Activated CD8-positive, alpha-beta T cell treated with anti-CD3 and anti-CD28 coated beads for 36 hours (primary cell): ENCODE results near the gene RPL9. TPM values are rescaled to one million over a fixed set of nuclear protein-coding genes. Genes with fewer than 3 reads are reported as not detected.
"Not testable (repeated sequence)": the region's sequence is repeated elsewhere in the genome, so short reads cannot be mapped to it uniquely, and the experiment has no call there.

Experiments used
- ATAC-seq: fragments of 200-7000 bp; cut with Tn5 transposase; one replicate; pipeline ENCODE4 v1.10.0; 2021; ENCODE audit warnings: mild to moderate bottlenecking, moderate library complexity
- CTCF ChIA-PET: fragments of 350-600 bp; sonication (Branson Sonifier 250); formaldehyde crosslinking; loops from one replicate; lab custom pipeline; 2021; ENCODE audit warnings: antibody characterized with exemption; lab: Charles Lee
- POLR2A ChIA-PET: fragments of 350-600 bp; sonication (Branson Sonifier 250); formaldehyde crosslinking; loops from one replicate; lab custom pipeline; 2021; ENCODE audit warnings: antibody characterized with exemption; lab: Charles Lee
- DNase-seq: peaks from one replicate; pipeline ENCODE4 v3.0.0-alpha.2; 2020
- H3K27ac Mint-ChIP-seq: one replicate; pipeline ENCODE4 v1.8.0; 2021; ENCODE audit warnings: mild to moderate bottlenecking, mixed read lengths
- H3K27me3 Mint-ChIP-seq: one replicate; pipeline ENCODE4 v1.8.0; 2021; ENCODE audit warnings: mixed read lengths
- H3K36me3 Mint-ChIP-seq: one replicate; pipeline ENCODE4 v1.8.0; 2021; ENCODE audit warnings: low read depth, mixed read lengths
- H3K4me1 Mint-ChIP-seq: one replicate; pipeline ENCODE4 v1.8.0; 2021; ENCODE audit warnings: low read depth, mixed read lengths
- H3K4me3 Mint-ChIP-seq: one replicate; pipeline ENCODE4 v1.8.0; 2021; ENCODE audit warnings: mild to moderate bottlenecking, moderate library complexity, mixed read lengths
- H3K9me3 Mint-ChIP-seq: one replicate; pipeline ENCODE4 v1.8.0; 2021; ENCODE audit warnings: mixed read lengths
- CTCF ChIP-seq: fragments of 200-600 bp; IDR thresholded peaks from one replicate; pipeline ENCODE4 v1.8.0; 2022; ENCODE audit warnings: antibody characterized with exemption, mild to moderate bottlenecking
- intact Hi-C: fragments of 100-400 bp; cut with micrococcal nuclease; formaldehyde crosslinking; loops from one replicate; pipeline ENCODE4 v1.10.0; 2022
- total RNA-seq, 2 experiments: library from RNA; stranded (reverse); gene quantifications; one replicate each; pipeline ENCODE4 v1.2.3, GENCODE V29; 2021

Gene RPL9
- total RNA-seq: 1,000 to 10,000 TPM; 2,605 to 2,684 TPM

GRCh38 chr4:39458505-39459300 lies at the start of gene RPL9, which contains the start of gene LIAS:
Gene RPL9 (minus strand): TSS chr4:39458922. CDS start chr4:39458439, 483 bp downstream.
Gene LIAS (plus strand): TSS chr4:39459056. CDS start chr4:39459118, 62 bp downstream.
- Mint-ChIP-seq H3K9me3 (no peaks in the 10 kb centered on the region), H3K4me3 (peak within 1 kb of the TSS; percentile 98), H3K27ac (peak within 1 kb of the TSS; percentile 100), H3K27me3 (no peaks in the 10 kb centered on the region), H3K4me1 (peaks cover 45% of the 10 kb centered on the region), H3K36me3 (peaks cover 73% of the 10 kb centered on the region)
- TF ChIP-seq CTCF: no peak
- DNase-seq (peak; percentile 96), ATAC-seq (peak; percentile 86)
- intact Hi-C loops: no loop called here
- CTCF ChIA-PET: interaction anchor here (0.5 to 4.3 kb wide), 4 partner anchors 10 to 468 kb away, joined by 3 to 31 read pairs (median 4); no protein-coding TSS in a partner anchor
- POLR2A ChIA-PET: interaction anchor here (0.6 to 5.5 kb wide), 20 partner anchors 11 to 1265 kb away, joined by 3 to 46 read pairs (median 3); partner anchors contain the start of genes RFC1, SMIM14 and UBE2K

DNA sequence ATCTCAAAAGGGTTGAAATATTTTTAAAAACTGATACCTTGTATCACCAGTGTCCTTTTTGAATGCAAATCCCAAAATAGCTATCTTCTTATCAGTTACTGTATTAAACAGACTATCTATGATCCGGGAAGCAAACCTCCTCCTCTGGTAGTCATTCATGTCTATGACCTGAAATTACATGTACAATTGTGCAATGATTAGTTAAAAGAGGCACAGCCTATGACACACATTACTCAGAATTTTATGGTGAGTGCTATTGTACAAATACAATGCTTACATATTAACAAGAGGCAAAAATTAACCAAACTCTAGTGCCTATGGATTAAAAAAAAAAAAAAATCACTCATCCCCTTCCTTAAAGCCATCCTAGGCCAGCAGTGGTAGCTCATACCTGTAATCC lies 46.9 kb upstream of the RPL9 start:
- H3K4me3 Mint-ChIP-seq: no peak overlapping the region
- ChIA-PET CTCF (interaction anchor here (0.7 to 0.9 kb wide), 2 partner anchors 37 to 592 kb away, joined by 3 read pairs; no protein-coding TSS in a partner anchor), POLR2A (interaction anchor here (0.6 to 1.3 kb wide), 2 partner anchors 15 to 64 kb away, joined by 5 read pairs; no protein-coding TSS in a partner anchor)
- H3K4me1 Mint-ChIP-seq: no peaks in the 10 kb centered on the region
- H3K27me3 Mint-ChIP-seq: no peaks in the 10 kb centered on the region
- peaks cover 17% of the 10 kb centered on the region for H3K36me3 Mint-ChIP-seq
- no peak for TF ChIP-seq CTCF
- ATAC-seq: no peak
- no peak for DNase-seq
- intact Hi-C loops: no loop called here
- no peak overlapping the region for H3K27ac Mint-ChIP-seq
- no peaks in the 10 kb centered on the region for H3K9me3 Mint-ChIP-seq

- POLR2A ChIA-PET: no interaction called here
- CTCF ChIA-PET: no interaction called here
- peaks cover 16% of the 10 kb centered on the region for H3K36me3 Mint-ChIP-seq
Observed at GRCh38 chr4:39504538-39504937, 45.8 kb upstream of the RPL9 start.

GRCh38 chr4:39502664-39503035 lies 43.9 kb upstream of the RPL9 start:
- intact Hi-C loops, H3K4me3 Mint-ChIP-seq, POLR2A ChIA-PET, H3K4me1 Mint-ChIP-seq, DNase-seq, H3K27me3 Mint-ChIP-seq, H3K27ac Mint-ChIP-seq, ATAC-seq, H3K9me3 Mint-ChIP-seq: not testable (repeated sequence)
- CTCF ChIA-PET: interaction anchor here (1.0 kb wide), 1 partner anchor 12 kb away, joined by 3 read pairs; no protein-coding TSS in a partner anchor
- peaks cover 20% of the 10 kb centered on the region for H3K36me3 Mint-ChIP-seq

More at GRCh38 chr4:39504538-39504937, 45.8 kb upstream of the RPL9 start:
- no peaks in the 10 kb centered on the region for H3K9me3 Mint-ChIP-seq
- H3K4me1 Mint-ChIP-seq: no peaks in the 10 kb centered on the region
- H3K27ac Mint-ChIP-seq: no peak overlapping the region
- no peak for TF ChIP-seq CTCF
- intact Hi-C loops: no loop called here
- ATAC-seq (no peak), DNase-seq (no peak)
- no peak overlapping the region for H3K4me3 Mint-ChIP-seq
- H3K27me3 Mint-ChIP-seq: no peaks in the 10 kb centered on the region

GRCh38 chr4:39502019-39502663 lies 43.4 kb upstream of the RPL9 start:
- Mint-ChIP-seq H3K27ac (no peak overlapping the region), H3K9me3 (no peaks in the 10 kb centered on the region), H3K4me3 (no peak overlapping the region), H3K27me3 (no peaks in the 10 kb centered on the region), H3K4me1 (no peaks in the 10 kb centered on the region), H3K36me3 (peaks cover 20% of the 10 kb centered on the region)
- TF ChIP-seq CTCF: no peak
- intact Hi-C loops: no loop called here
- DNase-seq (no peak), ATAC-seq (no peak)
- ChIA-PET POLR2A (no interaction called here), CTCF (interaction anchor here (1.0 kb wide), 1 partner anchor 11 kb away, joined by 3 read pairs; no protein-coding TSS in a partner anchor)
